ENCODE measurements around the gene ZNF511.

ZNF511 gene

DNA sequence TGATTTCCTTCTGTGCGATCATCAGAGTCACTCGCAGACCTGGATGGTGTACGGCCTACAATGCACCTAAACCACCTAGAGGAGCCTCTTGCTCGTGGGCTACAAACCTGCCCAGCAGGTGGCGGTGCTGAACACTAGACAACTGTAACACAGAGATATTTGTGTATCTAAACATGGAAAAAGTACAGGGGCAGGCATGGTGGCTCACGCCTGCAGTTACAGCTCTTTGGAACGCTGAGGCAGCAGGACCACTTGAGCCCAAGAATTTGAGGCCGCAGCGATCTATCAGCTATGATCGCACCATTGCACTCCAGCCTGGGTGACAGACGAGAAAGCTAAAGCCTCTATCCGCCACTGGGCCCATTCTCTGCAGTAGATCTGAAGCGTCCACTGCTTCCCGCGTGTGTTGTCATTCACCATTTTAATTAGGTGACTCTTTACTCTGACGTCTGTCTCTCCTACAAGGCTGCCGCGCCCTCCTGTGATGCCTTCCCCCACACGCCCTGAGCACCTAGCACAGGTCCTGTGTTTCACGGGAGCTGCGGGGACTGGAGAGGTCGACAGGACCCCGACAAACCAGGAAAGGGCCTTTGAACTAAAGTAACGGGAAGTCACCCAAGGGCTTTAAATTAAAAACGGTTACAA lies 816 bp upstream of the ZNF511 start:
- Histone ChIP-seq H3K4me1 (ENCODE audit: control insufficient read depth, low read length) (peaks cover 15% of the 10 kb centered on the region), H3K4me3 (ENCODE audit: low read length) (peak overlapping the region; percentile 79), H3K36me3 (ENCODE audit: control insufficient read depth, low read length) (peaks cover 35% of the 10 kb centered on the region), H3K9me3 (ENCODE audit: control insufficient read depth, insufficient read depth, low read length) (no peaks in the 10 kb centered on the region), H3K9me2 (replicated peaks; ENCODE audit: control insufficient read depth, low read length) (no peaks in the 10 kb centered on the region), H3K4me2 (ENCODE audit: low read length) (peak overlapping the region; percentile 83), H3K27ac (ENCODE audit: low read depth, low read length) (peak overlapping the region; percentile 73), H3F3A (ENCODE audit: control insufficient read depth, insufficient read depth) (no peaks in the 10 kb centered on the region), H4K20me1 (ENCODE audit: control insufficient read depth, insufficient read depth, low read depth, low read length) (peaks cover 25% of the 10 kb centered on the region), H3K27me3 (ENCODE audit: control insufficient read depth, low read length) (no peaks in the 10 kb centered on the region), H3K79me2 (ENCODE audit: control insufficient read depth, low read length) (peaks cover 61% of the 10 kb centered on the region)
- TF ChIP-seq EZH2phosphoT487 (IDR thresholded peaks at IDR 0.05; ENCODE audit: borderline replicate concordance, low read length) (no peak), CTCF (IDR thresholded peaks at IDR 0.05; ENCODE audit: low read depth, low read length, poor library complexity, severe bottlenecking) (peak; percentile 85)

- no peaks in the 10 kb centered on the region for H3K9me2 ChIP-seq (replicated peaks; ENCODE audit: control insufficient read depth, low read length)
- peak overlapping the region; percentile 73 for H3K27ac ChIP-seq (ENCODE audit: low read depth, low read length)
- peaks cover 19% of the 10 kb centered on the region for H4K20me1 ChIP-seq (ENCODE audit: control insufficient read depth, insufficient read depth, low read depth, low read length)
- no peaks in the 10 kb centered on the region for H3K27me3 ChIP-seq (ENCODE audit: control insufficient read depth, low read length)
- H3K36me3 ChIP-seq (ENCODE audit: control insufficient read depth, low read length): peaks cover 39% of the 10 kb centered on the region
- peak overlapping the region; percentile 83 for H3K4me2 ChIP-seq (ENCODE audit: low read length)
- peak; percentile 19 for TF ChIP-seq CTCF (IDR thresholded peaks at IDR 0.05; ENCODE audit: low read depth, low read length, poor library complexity, severe bottlenecking)
- TF ChIP-seq EZH2phosphoT487 (IDR thresholded peaks at IDR 0.05; ENCODE audit: borderline replicate concordance, low read length): no peak
- peaks cover 18% of the 10 kb centered on the region for H3K4me1 ChIP-seq (ENCODE audit: control insufficient read depth, low read length)
- H3F3A ChIP-seq (ENCODE audit: control insufficient read depth, insufficient read depth): no peaks in the 10 kb centered on the region
- peak overlapping the region; percentile 79 for H3K4me3 ChIP-seq (ENCODE audit: low read length)
- H3K9me3 ChIP-seq (ENCODE audit: control insufficient read depth, insufficient read depth, low read length): no peaks in the 10 kb centered on the region
- peaks cover 48% of the 10 kb centered on the region for H3K79me2 ChIP-seq (ENCODE audit: control insufficient read depth, low read length)
Measured at GRCh38 chr10:133309100-133309719, 496 bp downstream of the ZNF511 start.

GRCh38 chr10:133309720-133310398 lies 1.1 kb downstream of the ZNF511 start:
- no peak overlapping the region for H3K27ac ChIP-seq (ENCODE audit: low read depth, low read length)
- TF ChIP-seq EZH2phosphoT487 (IDR thresholded peaks at IDR 0.05; ENCODE audit: borderline replicate concordance, low read length) (no peak), CTCF (IDR thresholded peaks at IDR 0.05; ENCODE audit: low read depth, low read length, poor library complexity, severe bottlenecking) (no peak)
- peaks cover 39% of the 10 kb centered on the region for H3K36me3 ChIP-seq (ENCODE audit: control insufficient read depth, low read length)
- H4K20me1 ChIP-seq (ENCODE audit: control insufficient read depth, insufficient read depth, low read depth, low read length): peaks cover 19% of the 10 kb centered on the region
- H3K9me2 ChIP-seq (replicated peaks; ENCODE audit: control insufficient read depth, low read length): no peaks in the 10 kb centered on the region
- peak overlapping the region; percentile 83 for H3K4me2 ChIP-seq (ENCODE audit: low read length)
- no peaks in the 10 kb centered on the region for H3K9me3 ChIP-seq (ENCODE audit: control insufficient read depth, insufficient read depth, low read length)
- H3K4me1 ChIP-seq (ENCODE audit: control insufficient read depth, low read length): peaks cover 21% of the 10 kb centered on the region
- H3K27me3 ChIP-seq (ENCODE audit: control insufficient read depth, low read length): no peaks in the 10 kb centered on the region
- peaks cover 43% of the 10 kb centered on the region for H3K79me2 ChIP-seq (ENCODE audit: control insufficient read depth, low read length)
- H3K4me3 ChIP-seq (ENCODE audit: low read length): peak overlapping the region; percentile 79; the same call in 1 of the 2 replicates
- no peaks in the 10 kb centered on the region for H3F3A ChIP-seq (ENCODE audit: control insufficient read depth, insufficient read depth)

All from DOHH2 (cell line).